DOHH2 (cell line): Measurements from ENCODE around the gene PLPPR3.

Experiments
- H3F3A ChIP-seq: fragments of 200-600 bp; sonication (generic), shearing (Covaris generic); 2 replicates; pipeline ENCODE4 v1.6.0; 2016; ENCODE audit warnings: antibody characterized with exemption, mild to moderate bottlenecking; ENCODE audit not compliant: control insufficient read depth, insufficient read depth
- H3K27ac ChIP-seq: fragments of 200-600 bp; sonication (generic); 2 replicates; pipeline ENCODE4 v1.5.1; 2014; ENCODE audit warnings: low read depth, mild to moderate bottlenecking, low read length, moderate library complexity
- H3K27me3 ChIP-seq: fragments of 200-600 bp; sonication (generic); 2 replicates; pipeline ENCODE4 v1.6.1; 2014; ENCODE audit warnings: mild to moderate bottlenecking, low read length, mixed read lengths; ENCODE audit not compliant: control insufficient read depth
- H3K36me3 ChIP-seq: fragments of 200-600 bp; sonication (generic); 2 replicates; pipeline ENCODE4 v1.6.1; 2014; ENCODE audit warnings: mild to moderate bottlenecking, low read length, moderate library complexity, mixed read lengths; ENCODE audit not compliant: control insufficient read depth
- H3K4me1 ChIP-seq: fragments of 200-600 bp; sonication (generic); 2 replicates; pipeline ENCODE4 v1.6.1; 2014; ENCODE audit warnings: mild to moderate bottlenecking, low read length, mixed read lengths; ENCODE audit not compliant: control insufficient read depth
- H3K4me2 ChIP-seq: fragments of 200-600 bp; sonication (generic); 2 replicates; pipeline ENCODE4 v1.6.0; 2014; ENCODE audit warnings: mild to moderate bottlenecking, low read length, moderate library complexity
- H3K4me3 ChIP-seq: fragments of 200-600 bp; sonication (generic); 2 replicates; pipeline ENCODE4 v1.5.1; 2014; ENCODE audit warnings: mild to moderate bottlenecking, low read length, mixed read lengths
- H3K79me2 ChIP-seq: fragments of 200-600 bp; sonication (generic); 2 replicates; pipeline ENCODE4 v1.6.1; 2014; ENCODE audit warnings: mild to moderate bottlenecking, low read length, mixed read lengths; ENCODE audit not compliant: control insufficient read depth
- H3K9me2 ChIP-seq: fragments of 200-600 bp; sonication (generic); replicated peaks from 2 replicates; pipeline ENCODE4 v1.6.1; 2014; ENCODE audit warnings: mild to moderate bottlenecking, low read length, mixed read lengths; ENCODE audit not compliant: control insufficient read depth
- H3K9me3 ChIP-seq: fragments of 200-600 bp; sonication (generic); 2 replicates; pipeline ENCODE4 v1.6.1; 2014; ENCODE audit warnings: antibody characterized with exemption, low read length, mixed read lengths; ENCODE audit not compliant: control insufficient read depth, insufficient read depth
- H4K20me1 ChIP-seq: fragments of 200-600 bp; sonication (generic); 2 replicates; pipeline ENCODE4 v1.6.0; 2014; ENCODE audit warnings: low read depth, mild to moderate bottlenecking, antibody characterized with exemption, low read length, moderate library complexity; ENCODE audit not compliant: control insufficient read depth, insufficient read depth
- CTCF ChIP-seq: fragments of 200-600 bp; sonication (generic); IDR thresholded peaks from one replicate; pipeline ENCODE4 v1.5.1; 2014; ENCODE audit warnings: antibody characterized with exemption, mild to moderate bottlenecking, low read depth, low read length; ENCODE audit not compliant: poor library complexity, severe bottlenecking
- EZH2phosphoT487 ChIP-seq: fragments of 200-600 bp; sonication (generic); IDR thresholded peaks from 2 replicates; pipeline ENCODE4 v1.6.1; 2017; ENCODE audit warnings: borderline replicate concordance, mild to moderate bottlenecking, antibody characterized with exemption, low read length, moderate library complexity, mixed read lengths

Gene PLPPR3

DNA sequence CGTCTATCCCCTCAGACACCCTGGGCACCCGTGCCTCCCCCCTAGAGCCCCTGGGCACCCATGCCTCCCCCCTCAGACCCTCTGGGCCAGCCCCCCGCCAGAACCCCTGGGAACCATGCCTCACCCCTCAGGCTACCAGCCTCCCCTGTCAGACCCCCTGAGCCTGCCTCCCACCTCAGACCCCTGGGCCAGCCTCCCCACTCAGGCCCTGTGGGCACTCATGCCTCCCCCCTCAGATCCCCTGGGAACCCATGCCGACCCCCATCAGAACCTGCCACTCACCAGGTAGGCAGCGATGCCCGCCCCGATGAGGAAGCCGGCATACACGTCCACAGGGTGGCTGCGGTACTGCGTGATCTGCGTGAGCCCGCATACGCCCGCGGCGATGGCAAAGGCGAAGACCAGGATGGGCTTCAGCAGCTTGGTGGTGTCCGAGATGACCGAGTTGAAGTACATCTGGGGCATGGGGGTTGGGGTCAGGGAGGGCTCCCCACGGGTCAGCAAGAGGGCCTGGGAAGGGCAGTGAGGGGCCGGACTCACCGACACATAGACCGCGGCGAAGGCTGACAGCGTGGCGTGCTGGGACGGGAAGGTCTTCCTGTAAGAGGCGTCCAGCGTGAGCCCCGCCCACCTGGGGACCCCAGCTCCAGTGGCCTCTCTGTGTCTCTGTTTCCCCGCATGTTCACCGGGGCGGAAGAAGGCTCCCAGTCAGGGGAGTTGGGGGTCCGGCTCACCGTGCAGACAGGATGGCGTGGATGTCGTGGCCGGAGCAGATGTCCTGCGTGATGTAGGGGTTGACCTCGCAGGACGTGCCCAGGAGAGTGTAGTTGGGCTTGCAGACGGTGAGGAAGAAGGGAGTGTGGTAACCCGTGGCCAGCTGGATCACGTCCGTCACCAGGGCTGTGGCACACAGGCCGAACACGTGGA lies 7.3 kb downstream of the PLPPR3 start:
- H3F3A ChIP-seq = peaks cover 12% of the 10 kb centered on the region
- H3K27me3 ChIP-seq = no peaks in the 10 kb centered on the region
- TF ChIP-seq CTCF = no peak
- no peak for TF ChIP-seq EZH2phosphoT487
- no peaks in the 10 kb centered on the region for H3K9me2 ChIP-seq
- no peaks in the 10 kb centered on the region for H3K4me1 ChIP-seq
- no peak overlapping the region for H3K4me2 ChIP-seq
- H3K4me3 ChIP-seq = no peak overlapping the region
- no peaks in the 10 kb centered on the region for H3K79me2 ChIP-seq
- H3K27ac ChIP-seq = no peak overlapping the region
- no peaks in the 10 kb centered on the region for H3K9me3 ChIP-seq
- H3K36me3 ChIP-seq = peaks cover 56% of the 10 kb centered on the region
- H4K20me1 ChIP-seq = no peaks in the 10 kb centered on the region

- no peak overlapping the region for H3K4me2 ChIP-seq
- no peak overlapping the region for H3K27ac ChIP-seq
- H3K4me1 ChIP-seq = no peaks in the 10 kb centered on the region
- no peak for TF ChIP-seq EZH2phosphoT487
- TF ChIP-seq CTCF = no peak
- no peaks in the 10 kb centered on the region for H4K20me1 ChIP-seq
- peaks cover 63% of the 10 kb centered on the region for H3K36me3 ChIP-seq
- no peaks in the 10 kb centered on the region for H3K9me3 ChIP-seq
- no peaks in the 10 kb centered on the region for H3K79me2 ChIP-seq
- no peaks in the 10 kb centered on the region for H3K27me3 ChIP-seq
- no peaks in the 10 kb centered on the region for H3K9me2 ChIP-seq
- H3F3A ChIP-seq = peaks cover 12% of the 10 kb centered on the region
- H3K4me3 ChIP-seq = no peak overlapping the region
Measured at GRCh38 chr19:813219-814151, 8.3 kb downstream of the PLPPR3 start.

DNA sequence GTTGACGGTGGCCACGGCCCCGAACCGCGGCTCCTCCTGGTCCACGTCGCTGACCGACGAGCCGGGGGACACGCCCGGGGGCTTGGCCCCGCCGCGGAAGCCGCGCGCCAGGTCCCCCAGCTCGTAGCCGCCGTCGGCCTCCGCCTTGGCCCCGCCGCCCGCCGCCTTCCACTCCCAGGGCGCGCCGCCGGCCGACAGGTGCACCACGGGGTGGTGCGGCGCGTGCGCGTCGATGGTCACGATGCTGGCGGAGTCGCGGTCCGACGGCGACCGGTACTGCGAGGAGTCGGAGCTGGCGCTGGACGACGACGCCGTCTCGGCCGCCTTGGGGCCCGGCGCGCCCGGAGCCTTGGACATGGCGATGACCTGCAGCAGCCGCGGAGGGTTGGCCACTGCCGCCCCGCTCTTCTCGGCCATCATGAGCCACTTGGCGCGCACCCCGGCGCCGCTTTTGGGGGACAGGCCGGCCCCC lies 9.0 kb downstream of the PLPPR3 start:
- H3K4me3 ChIP-seq = no peak overlapping the region
- H3K36me3 ChIP-seq = peaks cover 70% of the 10 kb centered on the region
- H3K27ac ChIP-seq = no peak overlapping the region

More for the DNA sequence above, 9.0 kb downstream of the PLPPR3 start:
- H3K79me2 ChIP-seq = peaks cover 3% of the 10 kb centered on the region
- H3K27me3 ChIP-seq = no peaks in the 10 kb centered on the region
- H3K4me1 ChIP-seq = no peaks in the 10 kb centered on the region
- TF ChIP-seq EZH2phosphoT487 (no peak), CTCF (no peak)
- peaks cover 12% of the 10 kb centered on the region for H3F3A ChIP-seq
- no peak overlapping the region for H3K4me2 ChIP-seq
- no peaks in the 10 kb centered on the region for H3K9me3 ChIP-seq
- no peaks in the 10 kb centered on the region for H3K9me2 ChIP-seq
- no peaks in the 10 kb centered on the region for H4K20me1 ChIP-seq
